Epithelial cell of esophagus (primary cell): ENCODE results near the gene FTCD.

Experiments
- DNase-seq: peaks from one replicate; pipeline ENCODE4 v3.0.0; 2010; ENCODE audit warnings: low read depth
- H3K4me3 ChIP-seq: 2 replicates; pipeline ENCODE4 v1.5.1; 2011; ENCODE audit warnings: mild to moderate bottlenecking, low read length, control low read depth
- CTCF ChIP-seq: IDR thresholded peaks from 2 replicates; pipeline ENCODE4 v1.5.1; 2011; ENCODE audit warnings: low read depth, mild to moderate bottlenecking, low read length, control low read depth, inconsistent platforms; ENCODE audit not compliant: insufficient read depth; ENCODE audit errors: missing control alignments

Gene FTCD

GRCh38 chr21:46159390-46159789 is 4.0 kb upstream of the FTCD start:
- no peak overlapping the region for H3K4me3 ChIP-seq
- no peak for TF ChIP-seq CTCF
- DNase-seq = no peak

- no peak for TF ChIP-seq CTCF
- no peak for DNase-seq
- no peak overlapping the region for H3K4me3 ChIP-seq
Observed at GRCh38 chr21:46158666-46159300, 3.4 kb upstream of the FTCD start.

GRCh38 chr21:46157987-46158451 is 2.6 kb upstream of the FTCD start:
- no peak for DNase-seq
- H3K4me3 ChIP-seq = no peak overlapping the region

GRCh38 chr21:46157396-46157986 is 2.1 kb upstream of the FTCD start:
- H3K4me3 ChIP-seq = no peak overlapping the region
- DNase-seq = no peak
- no peak for TF ChIP-seq CTCF

More at GRCh38 chr21:46157987-46158451, 2.6 kb upstream of the FTCD start:
- TF ChIP-seq CTCF = no peak

- no peak for DNase-seq
- H3K4me3 ChIP-seq = no peak overlapping the region
- no peak for TF ChIP-seq CTCF
Observed at GRCh38 chr21:46156678-46157077, 1.3 kb upstream of the FTCD start.

GRCh38 chr21:46156378-46156645 is 933 bp upstream of the FTCD start:
- no peak for DNase-seq
- no peak for TF ChIP-seq CTCF
- H3K4me3 ChIP-seq = no peak overlapping the region

GRCh38 chr21:46154955-46155513 is 345 bp downstream of the FTCD start:
- H3K4me3 ChIP-seq = no peak overlapping the region
- no peak for TF ChIP-seq CTCF
- DNase-seq = no peak
